ENCODE measurements around the gene ANKRD34A. TPM values are rescaled to one million over a fixed set of nuclear protein-coding genes. Genes with fewer than 3 reads are reported as not detected.

Gene ANKRD34A
- total and polyA plus RNA-seq, 8 donors: 0.73 to 1.3 (median 0.91) TPM

GRCh38 chr1:145958734-145959133 lies 5.6 kb downstream of the ANKRD34A start:
- no peak overlapping the region for H3K27ac ChIP-seq
- peaks cover 0 to 29% of the 10 kb centered on the region in 2 donors for H3K27me3 ChIP-seq
- H3K36me3 ChIP-seq: no peaks in the 10 kb centered on the region
- DNase-seq (no peak), ATAC-seq (no peak)
- intact Hi-C loops (cut with DNase I): no loop called here
- H3K4me3 ChIP-seq: no peak overlapping the region
- H3K4me1 ChIP-seq: peaks cover 33 to 87% of the 10 kb centered on the region in 2 donors
- H3K9me3 ChIP-seq: no peaks in the 10 kb centered on the region
- TF ChIP-seq CTCF (IDR thresholded peaks at IDR 0.05): no peak

- Histone ChIP-seq H3K9me3 (no peaks in the 10 kb centered on the region), H3K27ac (peak within 1 kb of the TSS; percentile 93 to 98), H3K27me3 (peaks cover 0 to 28% of the 10 kb centered on the region in 2 donors), H3K36me3 (no peaks in the 10 kb centered on the region), H3K4me1 (peaks cover 28 to 81% of the 10 kb centered on the region in 2 donors), H3K4me3 (peak within 1 kb of the TSS; percentile 72 to 80)
- no peak for TF ChIP-seq CTCF (IDR thresholded peaks at IDR 0.05)
- intact Hi-C loops (cut with DNase I): no loop called here
- DNase-seq (peak; percentile 96 to 98 (median 98)), ATAC-seq (peak; percentile 90)
Measured at GRCh38 chr1:145957443-145958319, 6.7 kb downstream of the ANKRD34A start, which contains the start of gene LIX1L. TSS of gene LIX1L (minus strand) at chr1:145958017. CDS start at chr1:145957927, 90 bp downstream.

GRCh38 chr1:145956781-145957442 lies 7.5 kb downstream of the ANKRD34A start:
- Histone ChIP-seq H3K9me3 (no peaks in the 10 kb centered on the region), H3K4me1 (peaks cover 26 to 74% of the 10 kb centered on the region in 2 donors), H3K27ac (peak overlapping the region; percentile 93 to 98), H3K27me3 (peaks cover 0 to 20% of the 10 kb centered on the region in 2 donors), H3K36me3 (no peaks in the 10 kb centered on the region), H3K4me3 (peak overlapping the region; percentile 72 to 80)
- intact Hi-C loops (cut with DNase I): no loop called here
- TF ChIP-seq CTCF (IDR thresholded peaks at IDR 0.05): no peak
- peak in 1 of 4 donors; percentile 78 for DNase-seq
- ATAC-seq: no peak

- no peaks in the 10 kb centered on the region for H3K9me3 ChIP-seq
- peaks cover 0 to 14% of the 10 kb centered on the region in 2 donors for H3K27me3 ChIP-seq
- peaks cover 21 to 69% of the 10 kb centered on the region in 2 donors for H3K4me1 ChIP-seq
- peak overlapping the region; percentile 93 to 98 for H3K27ac ChIP-seq
- no peak for DNase-seq
- ATAC-seq: no peak
- no peaks in the 10 kb centered on the region for H3K36me3 ChIP-seq
- intact Hi-C loops (cut with DNase I): no loop called here
- no peak for TF ChIP-seq CTCF (IDR thresholded peaks at IDR 0.05)
- peak overlapping the region; percentile 72 to 80 for H3K4me3 ChIP-seq
Measured at GRCh38 chr1:145956361-145956760, 8.0 kb downstream of the ANKRD34A start.

GRCh38 chr1:145955436-145955835 lies 8.9 kb downstream of the ANKRD34A start:
- Histone ChIP-seq H3K4me3 (no peak overlapping the region), H3K4me1 (peaks cover 19 to 60% of the 10 kb centered on the region in 2 donors), H3K9me3 (no peaks in the 10 kb centered on the region), H3K27ac (peak overlapping the region in 1 of 2 donors; percentile 35), H3K36me3 (no peaks in the 10 kb centered on the region), H3K27me3 (peaks cover 0 to 5% of the 10 kb centered on the region in 2 donors)
- intact Hi-C loops (cut with DNase I): no loop called here
- ATAC-seq: no peak
- no peak for TF ChIP-seq CTCF (IDR thresholded peaks at IDR 0.05)
- DNase-seq: no peak

Measured in left lung (tissue), 10 donors.